IMR-90 (cell line): ENCODE measurements around the gene EIF3M. TPM values are rescaled to one million over a fixed set of nuclear protein-coding genes. Genes with fewer than 3 reads are reported as not detected.
"Not testable (repeated sequence)": the region's sequence is repeated elsewhere in the genome, so short reads cannot be mapped to it uniquely, and the experiment has no call there.

ENCODE experiments used
- ATAC-seq: fragments of 200-7000 bp; cut with Tn5 transposase; 2 replicates; pipeline ENCODE4 v1.9.1; 2020; ENCODE audit warnings: low read depth, mild to moderate bottlenecking, moderate library complexity
- BruUV-seq: library from RNA; stranded (reverse); fragments of 400-500 nt; replicated peaks from 2 replicates; lab custom pipeline; 2021; lab: Mats Ljungman, UMichigan
- CTCF ChIA-PET: fragments of 300-600 bp; formaldehyde crosslinking; extraction: SDS; loops from one replicate; lab custom pipeline; 2021; ENCODE audit warnings: antibody characterized with exemption; lab: Yijun Ruan, JAX
- POLR2A ChIA-PET: fragments of 300-600 bp; sonication (Branson Sonifier 250); formaldehyde crosslinking; loops from one replicate; lab custom pipeline; 2022; ENCODE audit warnings: antibody characterized with exemption; ENCODE audit not compliant: unreplicated experiment; lab: Charles Lee
- DNase-seq: peaks from one replicate; pipeline ENCODE4 v3.0.0; 2013
- H2AFZ ChIP-seq: replicated peaks from 2 replicates; pipeline ENCODE3; 2013; ENCODE audit warnings: low read length, mild to moderate bottlenecking; ENCODE audit not compliant: poor library complexity
- H2AK5ac ChIP-seq: 2 replicates; pipeline ENCODE4 v1.6.1; 2013; ENCODE audit warnings: low read depth, low read length, inconsistent platforms
- H2AK9ac ChIP-seq: replicated peaks from 2 replicates; pipeline ENCODE3; 2013; ENCODE audit warnings: mild to moderate bottlenecking, low read depth, low read length, moderate library complexity; ENCODE audit not compliant: poor library complexity
- H2BK120ac ChIP-seq: 2 replicates; pipeline ENCODE4 v1.6.1; 2013; ENCODE audit warnings: low read depth, low read length, inconsistent platforms
- H2BK15ac ChIP-seq: 3 replicates; pipeline ENCODE4 v1.6.1; 2013; ENCODE audit warnings: low read depth, low read length, inconsistent platforms
- H2BK20ac ChIP-seq: 2 replicates; pipeline ENCODE4 v1.6.1; 2013; ENCODE audit warnings: low read depth, mild to moderate bottlenecking, inconsistent platforms, low read length, moderate library complexity
- H2BK5ac ChIP-seq: 2 replicates; pipeline ENCODE4 v1.6.1; 2013; ENCODE audit warnings: mild to moderate bottlenecking, low read depth, low read length, inconsistent platforms; ENCODE audit not compliant: poor library complexity, severe bottlenecking
- H3K14ac ChIP-seq: replicated peaks from 2 replicates; pipeline ENCODE4 v1.6.1; 2013; ENCODE audit warnings: low read depth, low read length, inconsistent platforms
- H3K18ac ChIP-seq: 2 replicates; pipeline ENCODE4 v1.6.1; 2013; ENCODE audit warnings: low read depth, low read length, control low read depth
- H3K23ac ChIP-seq: 2 replicates; pipeline ENCODE4 v1.6.1; 2013; ENCODE audit warnings: low read depth, low read length, inconsistent platforms
- H3K27ac ChIP-seq: 2 replicates; pipeline ENCODE4 v1.5.1; 2013; ENCODE audit warnings: mild to moderate bottlenecking, control low read depth, low read length; ENCODE audit not compliant: insufficient read depth
- H3K27me3 ChIP-seq: 2 replicates; pipeline ENCODE4 v1.6.1; 2013; ENCODE audit warnings: low read length; ENCODE audit not compliant: control insufficient read depth, insufficient read depth
- H3K36me3 ChIP-seq: 2 replicates; pipeline ENCODE4 v1.6.1; 2013; ENCODE audit warnings: low read length, mixed read lengths; ENCODE audit not compliant: control insufficient read depth, insufficient read depth
- H3K4ac ChIP-seq: 2 replicates; pipeline ENCODE4 v1.6.1; 2013; ENCODE audit warnings: low read depth, low read length, inconsistent platforms
- H3K4me1 ChIP-seq: 2 replicates; pipeline ENCODE4 v1.6.1; 2013; ENCODE audit warnings: low read length, mixed read lengths; ENCODE audit not compliant: control insufficient read depth, insufficient read depth
- H3K4me2 ChIP-seq: 2 replicates; pipeline ENCODE4 v1.6.1; 2013; ENCODE audit warnings: low read depth, mild to moderate bottlenecking, control low read depth, low read length, moderate library complexity
- H3K4me3 ChIP-seq: 2 replicates; pipeline ENCODE4 v1.5.1; 2013; ENCODE audit warnings: low read depth, mild to moderate bottlenecking, control low read depth, low read length, moderate library complexity; ENCODE audit not compliant: insufficient read depth
- H3K56ac ChIP-seq: 2 replicates; pipeline ENCODE4 v1.6.1; 2013; ENCODE audit warnings: low read length, inconsistent platforms; ENCODE audit not compliant: insufficient read depth; ENCODE audit errors: extremely low read depth
- H3K79me1 ChIP-seq, 2 experiments: 2 replicates each; pipeline ENCODE4 v1.6.1; 2013; ENCODE audit warnings: low read length in 2 of 2, inconsistent platforms in 1 of 2, low read depth in 1 of 2
- H3K9ac ChIP-seq: 2 replicates; pipeline ENCODE4 v1.6.1; 2013; ENCODE audit warnings: low read depth, low read length, control low read depth
- H3K9me1 ChIP-seq: 2 replicates; pipeline ENCODE4 v1.6.1; 2013; ENCODE audit warnings: low read length, inconsistent platforms; ENCODE audit not compliant: insufficient read depth
- H3K9me3 ChIP-seq: 2 replicates; pipeline ENCODE4 v1.6.1; 2013; ENCODE audit warnings: low read length; ENCODE audit not compliant: control insufficient read depth, insufficient read depth
- H4K20me1 ChIP-seq: 2 replicates; pipeline ENCODE4 v1.6.1; 2013; ENCODE audit warnings: low read length, inconsistent platforms; ENCODE audit not compliant: insufficient read depth
- H4K5ac ChIP-seq: 2 replicates; pipeline ENCODE4 v1.6.1; 2013; ENCODE audit warnings: mild to moderate bottlenecking, low read depth, low read length, control low read depth
- H4K8ac ChIP-seq, 2 experiments: 2 replicates each; pipeline ENCODE4 v1.6.1; 2013; ENCODE audit warnings: low read depth in 2 of 2, low read length in 2 of 2, control low read depth in 1 of 2, inconsistent platforms in 1 of 2
- H4K91ac ChIP-seq: 2 replicates; pipeline ENCODE4 v1.6.1; 2013; ENCODE audit warnings: low read depth, low read length, inconsistent platforms; ENCODE audit not compliant: insufficient read depth
- MAZ ChIP-seq: IDR thresholded peaks from 2 replicates; pipeline ENCODE4 v1.6.1; 2012; ENCODE audit warnings: low read depth, mild to moderate bottlenecking, low read length, improper control_type of control experiment, moderate library complexity, borderline replicate concordance
- POLR2A ChIP-seq: IDR thresholded peaks from 2 replicates; pipeline ENCODE4 v1.6.1; 2012; ENCODE audit warnings: mild to moderate bottlenecking, low read depth, low read length
- RAD21 ChIP-seq: IDR thresholded peaks from 2 replicates; pipeline ENCODE4 v1.6.1; 2012; ENCODE audit warnings: low read length, improper control_type of control experiment
- RCOR1 ChIP-seq: IDR thresholded peaks from 2 replicates; pipeline ENCODE4 v1.6.1; 2012; ENCODE audit warnings: mild to moderate bottlenecking, low read length, improper control_type of control experiment; ENCODE audit not compliant: insufficient replicate concordance
- RFX5 ChIP-seq: IDR thresholded peaks from 2 replicates; pipeline ENCODE4 v1.8.0; 2012; ENCODE audit warnings: low read depth, mild to moderate bottlenecking, low read length, moderate library complexity
- WGBS, 2 experiments: methylation state at CpG; one replicate each; pipeline versions ENCODE4 v1.1.5 to v1.1.7; 2013; ENCODE audit warnings: missing lambda C conversion rate in 2 of 2; ENCODE audit not compliant: insufficient read length in 1 of 2; ENCODE audit errors: extremely low coverage in 2 of 2; 5-methylcytosine and 5-hydroxymethylcytosine counted together
- dilution Hi-C: fragments of 300-500 bp; cut with HindIII; formaldehyde crosslinking; loops from one replicate; pipeline ENCODE4 v1.14.3; 2018; ENCODE audit warnings: low sequenced_read_pairs; ENCODE audit not compliant: unreplicated experiment
- in situ Hi-C: fragments of 300-500 bp; cut with MboI; formaldehyde crosslinking; loops from 3 replicates; pipeline ENCODE4 v1.14.3; 2019; ENCODE audit warnings: low sequenced_read_pairs, inconsistent platforms, mixed read lengths
- intact Hi-C: fragments of 100-400 bp; cut with micrococcal nuclease; formaldehyde crosslinking; loops from 2 replicates; pipeline ENCODE4 v1.10.0; 2022
- polyA plus RNA-seq, 3 experiments: library from polyadenylated mRNA; depleted of rRNA; stranded (reverse); fragments of >200 nt; gene quantifications; 2 replicates each; pipeline ENCODE4 v1.2.3, GENCODE V29; 2012; ENCODE audit warnings: low replicate concordance in 1 of 3
- total RNA-seq: library from RNA; depleted of rRNA; stranded (reverse); fragments of >200 nt; gene quantifications from 2 replicates; pipeline ENCODE4 v1.2.3, GENCODE V29; 2012

EIF3M gene
- total and polyA plus RNA-seq, 2 of the 4 experiments (the other 2 are of a cell fraction): 376 to 466 TPM

- H3K56ac ChIP-seq: no peak overlapping the region
- peaks cover 52% of the 10 kb centered on the region for H3K36me3 ChIP-seq
- H4K5ac ChIP-seq: no peak overlapping the region
- in situ Hi-C loops: loop anchor here (25.0 kb wide), 2 partner anchors 468 to 507 kb away; partner anchors contain the start of gene RCN1
- intact Hi-C loops: no loop called here
- H2BK15ac ChIP-seq: no peak overlapping the region
- H3K27ac ChIP-seq: no peak overlapping the region
- H3K9me1 ChIP-seq: no peaks in the 10 kb centered on the region
- H3K4ac ChIP-seq: no peak overlapping the region
- no TSS peak for BruUV-seq
- no peak overlapping the region for H4K91ac ChIP-seq
- no peak overlapping the region for H3K4me2 ChIP-seq
- H2BK20ac ChIP-seq: no peak overlapping the region
- no peak overlapping the region for H3K9ac ChIP-seq
- H3K4me3 ChIP-seq: no peak overlapping the region
- no peaks in the 10 kb centered on the region for H3K27me3 ChIP-seq
- H3K79me1 ChIP-seq: peaks cover 17 to 35% of the 10 kb centered on the region in 2 experiments; a peak in 3 of 4 replicates
- no peak overlapping the region for H2AFZ ChIP-seq
- TF ChIP-seq MAZ (no peak), RAD21 (no peak), POLR2A (no peak), RFX5 (no peak), RCOR1 (no peak)
- no peak overlapping the region for H2BK120ac ChIP-seq
- no peak overlapping the region for H3K14ac ChIP-seq
- dilution Hi-C loops: no loop called here
- no peak overlapping the region for H3K18ac ChIP-seq
- no peak overlapping the region for H2BK5ac ChIP-seq
- H2AK9ac ChIP-seq: no peak overlapping the region
- H3K9me3 ChIP-seq: no peaks in the 10 kb centered on the region
- CTCF ChIA-PET: interaction anchor here (1.3 kb wide), 1 partner anchor 11 kb away, joined by 4 read pairs; the partner anchor contains the start of gene EIF3M
- ATAC-seq: no peak
- H3K4me1 ChIP-seq: no peaks in the 10 kb centered on the region
- POLR2A ChIA-PET: no interaction called here
- no peaks in the 10 kb centered on the region; the same call in 1 of the 2 replicates for H4K20me1 ChIP-seq
- H3K23ac ChIP-seq: no peak overlapping the region
- H2AK5ac ChIP-seq: no peak overlapping the region
- no peak overlapping the region for H4K8ac ChIP-seq
- no peak for DNase-seq
Measured at GRCh38 chr11:32594272-32594671, 10.6 kb downstream of the EIF3M start.

- POLR2A ChIA-PET, DNase-seq, H2BK120ac ChIP-seq, H4K8ac ChIP-seq, CTCF ChIA-PET, H2AK5ac ChIP-seq, H4K91ac ChIP-seq, H3K9me3 ChIP-seq, H2BK5ac ChIP-seq, H4K20me1 ChIP-seq, H3K23ac ChIP-seq, H3K14ac ChIP-seq, ATAC-seq, H2BK15ac ChIP-seq, H2AFZ ChIP-seq, H3K4me1 ChIP-seq, H3K27ac ChIP-seq, H3K9me1 ChIP-seq, H2AK9ac ChIP-seq, H3K56ac ChIP-seq, H3K18ac ChIP-seq, H3K27me3 ChIP-seq, dilution Hi-C loops, H2BK20ac ChIP-seq, BruUV-seq, H3K9ac ChIP-seq, H4K5ac ChIP-seq, H3K4me3 ChIP-seq, H3K4ac ChIP-seq, H3K4me2 ChIP-seq, intact Hi-C loops: not testable (repeated sequence)
- in situ Hi-C loops: loop anchor here (25.0 kb wide), 2 partner anchors 466 to 509 kb away; partner anchors contain the start of gene RCN1
- peaks cover 9 to 27% of the 10 kb centered on the region in 2 experiments; a peak in 3 of 4 replicates for H3K79me1 ChIP-seq
- peaks cover 47% of the 10 kb centered on the region for H3K36me3 ChIP-seq
- 100% methylated on average over 1 of the region's 14 CpGs; no CpG with 5 or more reads in 1 of the 2 experiments for WGBS, 2 experiments
Measured at GRCh38 chr11:32596114-32596513, 12.5 kb downstream of the EIF3M start.
